ENCODE results near the gene EFR3B. TPM values are rescaled to one million over a fixed set of nuclear protein-coding genes. Genes with fewer than 3 reads are reported as not detected.

The EFR3B gene
- total RNA-seq, 1 donor: under 0.01 TPM

- H3K27me3 ChIP-seq (ENCODE audit: insufficient read depth, low read length): peaks cover 36% of the 10 kb centered on the region
- no peak overlapping the region for H3K4me3 ChIP-seq (ENCODE audit: low read length)
These were observed 3.1 kb downstream of the EFR3B start for GRCh38 chr2:25044990-25045389.

GRCh38 chr2:25049422-25049821, 7.5 kb downstream of the EFR3B start:
- Histone ChIP-seq H3K4me3 (ENCODE audit: low read length) (no peak overlapping the region), H3K27me3 (ENCODE audit: insufficient read depth, low read length) (peaks cover 13% of the 10 kb centered on the region), H3K9me3 (ENCODE audit: low read depth, low read length) (no peaks in the 10 kb centered on the region), H3K4me1 (ENCODE audit: insufficient read depth, low read length) (no peaks in the 10 kb centered on the region)

More at GRCh38 chr2:25044990-25045389, 3.1 kb downstream of the EFR3B start:
- no peaks in the 10 kb centered on the region for H3K9me3 ChIP-seq (ENCODE audit: low read depth, low read length)
- H3K4me1 ChIP-seq (ENCODE audit: insufficient read depth, low read length): peaks cover 20% of the 10 kb centered on the region

GRCh38 chr2:25050128-25050527, 8.3 kb downstream of the EFR3B start:
- H3K4me1 ChIP-seq (ENCODE audit: insufficient read depth, low read length): no peaks in the 10 kb centered on the region
- no peak overlapping the region for H3K4me3 ChIP-seq (ENCODE audit: low read length)
- peaks cover 6% of the 10 kb centered on the region for H3K27me3 ChIP-seq (ENCODE audit: insufficient read depth, low read length)
- H3K9me3 ChIP-seq (ENCODE audit: low read depth, low read length): no peaks in the 10 kb centered on the region

- H3K27me3 ChIP-seq (ENCODE audit: insufficient read depth, low read length): no peaks in the 10 kb centered on the region
- no peaks in the 10 kb centered on the region for H3K9me3 ChIP-seq (ENCODE audit: low read depth, low read length)
- no peaks in the 10 kb centered on the region for H3K4me1 ChIP-seq (ENCODE audit: insufficient read depth, low read length)
- no peak overlapping the region for H3K4me3 ChIP-seq (ENCODE audit: low read length)
These were observed 11.2 kb downstream of the EFR3B start for GRCh38 chr2:25053041-25053440.

GRCh38 chr2:25054720-25055119, 12.8 kb downstream of the EFR3B start:
- H3K27me3 ChIP-seq (ENCODE audit: insufficient read depth, low read length): no peaks in the 10 kb centered on the region
- H3K9me3 ChIP-seq (ENCODE audit: low read depth, low read length): no peaks in the 10 kb centered on the region

GRCh38 chr2:25055376-25055920, 13.6 kb downstream of the EFR3B start:
- Histone ChIP-seq H3K9me3 (ENCODE audit: low read depth, low read length) (no peaks in the 10 kb centered on the region), H3K4me3 (ENCODE audit: low read length) (no peak overlapping the region), H3K27me3 (ENCODE audit: insufficient read depth, low read length) (no peaks in the 10 kb centered on the region), H3K4me1 (ENCODE audit: insufficient read depth, low read length) (no peaks in the 10 kb centered on the region)

More at GRCh38 chr2:25054720-25055119, 12.8 kb downstream of the EFR3B start:
- no peak overlapping the region for H3K4me3 ChIP-seq (ENCODE audit: low read length)
- H3K4me1 ChIP-seq (ENCODE audit: insufficient read depth, low read length): no peaks in the 10 kb centered on the region

GRCh38 chr2:25056098-25056821, 14.4 kb downstream of the EFR3B start:
- no peak overlapping the region for H3K4me3 ChIP-seq (ENCODE audit: low read length)
- H3K27me3 ChIP-seq (ENCODE audit: insufficient read depth, low read length): no peaks in the 10 kb centered on the region
- H3K4me1 ChIP-seq (ENCODE audit: insufficient read depth, low read length): no peaks in the 10 kb centered on the region
- H3K9me3 ChIP-seq (ENCODE audit: low read depth, low read length): no peaks in the 10 kb centered on the region

GRCh38 chr2:25062511-25062917, 20.6 kb downstream of the EFR3B start:
- Histone ChIP-seq H3K4me3 (ENCODE audit: low read length) (no peak overlapping the region), H3K27me3 (ENCODE audit: insufficient read depth, low read length) (no peaks in the 10 kb centered on the region), H3K4me1 (ENCODE audit: insufficient read depth, low read length) (no peaks in the 10 kb centered on the region), H3K9me3 (ENCODE audit: low read depth, low read length) (no peaks in the 10 kb centered on the region)

- no peak overlapping the region for H3K4me3 ChIP-seq (ENCODE audit: low read length)
- H3K9me3 ChIP-seq (ENCODE audit: low read depth, low read length): no peaks in the 10 kb centered on the region
- H3K4me1 ChIP-seq (ENCODE audit: insufficient read depth, low read length): no peaks in the 10 kb centered on the region
- H3K27me3 ChIP-seq (ENCODE audit: insufficient read depth, low read length): no peaks in the 10 kb centered on the region
These were observed 22.2 kb downstream of the EFR3B start for GRCh38 chr2:25063876-25064660.

GRCh38 chr2:25065768-25066167, 23.9 kb downstream of the EFR3B start:
- H3K9me3 ChIP-seq (ENCODE audit: low read depth, low read length): no peaks in the 10 kb centered on the region
- H3K4me1 ChIP-seq (ENCODE audit: insufficient read depth, low read length): no peaks in the 10 kb centered on the region
- no peaks in the 10 kb centered on the region for H3K27me3 ChIP-seq (ENCODE audit: insufficient read depth, low read length)
- H3K4me3 ChIP-seq (ENCODE audit: low read length): no peak overlapping the region

GRCh38 chr2:25066455-25066854, 24.6 kb downstream of the EFR3B start:
- Histone ChIP-seq H3K27me3 (ENCODE audit: insufficient read depth, low read length) (no peaks in the 10 kb centered on the region), H3K4me1 (ENCODE audit: insufficient read depth, low read length) (no peaks in the 10 kb centered on the region), H3K9me3 (ENCODE audit: low read depth, low read length) (no peaks in the 10 kb centered on the region), H3K4me3 (ENCODE audit: low read length) (no peak overlapping the region)

GRCh38 chr2:25068217-25068616, 26.3 kb downstream of the EFR3B start:
- H3K4me3 ChIP-seq (ENCODE audit: low read length): no peak overlapping the region
- no peaks in the 10 kb centered on the region for H3K9me3 ChIP-seq (ENCODE audit: low read depth, low read length)
- no peaks in the 10 kb centered on the region for H3K27me3 ChIP-seq (ENCODE audit: insufficient read depth, low read length)
- H3K4me1 ChIP-seq (ENCODE audit: insufficient read depth, low read length): no peaks in the 10 kb centered on the region

GRCh38 chr2:25071966-25072365, 30.1 kb downstream of the EFR3B start:
- Histone ChIP-seq H3K27me3 (ENCODE audit: insufficient read depth, low read length) (no peaks in the 10 kb centered on the region), H3K9me3 (ENCODE audit: low read depth, low read length) (no peaks in the 10 kb centered on the region), H3K4me3 (ENCODE audit: low read length) (no peak overlapping the region), H3K4me1 (ENCODE audit: insufficient read depth, low read length) (no peaks in the 10 kb centered on the region)

- no peaks in the 10 kb centered on the region for H3K4me1 ChIP-seq (ENCODE audit: insufficient read depth, low read length)
- H3K27me3 ChIP-seq (ENCODE audit: insufficient read depth, low read length): no peaks in the 10 kb centered on the region
- no peak overlapping the region for H3K4me3 ChIP-seq (ENCODE audit: low read length)
- H3K9me3 ChIP-seq (ENCODE audit: low read depth, low read length): no peaks in the 10 kb centered on the region
These were observed 30.7 kb downstream of the EFR3B start for GRCh38 chr2:25072606-25073005.

- no peaks in the 10 kb centered on the region for H3K4me1 ChIP-seq (ENCODE audit: insufficient read depth, low read length)
- H3K9me3 ChIP-seq (ENCODE audit: low read depth, low read length): no peaks in the 10 kb centered on the region
- no peaks in the 10 kb centered on the region for H3K27me3 ChIP-seq (ENCODE audit: insufficient read depth, low read length)
- no peak overlapping the region for H3K4me3 ChIP-seq (ENCODE audit: low read length)
These were observed 31.1 kb downstream of the EFR3B start for GRCh38 chr2:25073025-25073424.

All from mononuclear cell (primary cell).